Ovary (tissue), 9 donors: Measurements from ENCODE around the gene GARIN5A. TPM values are rescaled to one million over a fixed set of nuclear protein-coding genes. Genes with fewer than 3 reads are reported as not detected.

Experiments used
- DNase-seq, 5 donors: peaks; one replicate each; pipeline ENCODE4 v3.0.0-alpha.2; 2019 to 2020
- H3K27ac ChIP-seq, 2 donors: fragments of 200-600 bp; one replicate each; pipeline versions ENCODE4 v1.5.1 to v1.8.0; 2019 to 2022
- H3K27me3 ChIP-seq: fragments of 200-600 bp; one replicate; pipeline ENCODE4 v1.8.0; 2022
- H3K36me3 ChIP-seq: fragments of 200-600 bp; sonication (generic); one replicate; pipeline ENCODE4 v1.5.1; 2019
- H3K4me1 ChIP-seq: one replicate; pipeline ENCODE4 v1.8.1; 2013; ENCODE audit warnings: mild to moderate bottlenecking, moderate library complexity; ENCODE audit not compliant: insufficient read depth
- H3K4me3 ChIP-seq: fragments of 200-600 bp; sonication (generic); one replicate; pipeline ENCODE4 v1.5.1; 2017
- H3K9me3 ChIP-seq, 2 donors: fragments of 200-600 bp in 1 of 2; sonication (generic) in 1 of 2; one replicate each; pipeline versions ENCODE4 v1.5.1 to v1.8.1; 2013 to 2019; ENCODE audit warnings: mild to moderate bottlenecking in 1 of 2, moderate library complexity in 1 of 2
- CTCF ChIP-seq, 3 donors: fragments of 450-650 bp in 2 of 3; fragments of 200-600 bp in 1 of 3; IDR thresholded peaks; one replicate each; pipeline versions ENCODE4 v1.5.1 to v1.8.0; 2016 to 2022; ENCODE audit warnings: antibody characterized with exemption in 3 of 3, mild to moderate bottlenecking in 1 of 3
- EP300 ChIP-seq: sonication (generic); formaldehyde crosslinking; IDR thresholded peaks from one replicate; pipeline ENCODE4 v1.6.1; 2017; ENCODE audit warnings: antibody characterized with exemption
- POLR2A ChIP-seq: fragments of 450-650 bp; IDR thresholded peaks from one replicate; pipeline ENCODE4 v1.6.1; 2017; ENCODE audit warnings: antibody characterized with exemption, mild to moderate bottlenecking, moderate library complexity
- WGBS, 3 donors: extraction: QIAGEN DNeasy Blood & Tissue Kit in 1 of 3; methylation state at CpG; one replicate each; pipeline versions ENCODE4 v1.1.5 to v1.1.7; 2013 to 2017; 5-methylcytosine and 5-hydroxymethylcytosine counted together
- intact Hi-C, 4 donors: fragments of 100-400 bp; cut with DNase I; formaldehyde crosslinking; loops; one replicate each; pipeline versions ENCODE4 v1.11.0 to v1.15.1; 2022 to 2023
- polyA plus RNA-seq, 2 donors: library from polyadenylated mRNA; stranded (reverse); fragments of 200-250 nt in 1 of 2; fragments of 350-450 nt in 1 of 2; fragmentation: Illumina TruSeq in 1 of 2; extraction: RNeasy Lipid Tissue Mini Kit (QIAGEN cat#74804) in 1 of 2; gene quantifications; one replicate each; pipeline ENCODE4 v1.2.3, GENCODE V29; 2013 to 2014
- total RNA-seq, 7 donors: library from RNA; depleted of rRNA in 2 of 7; stranded (reverse); fragments of >200 nt in 2 of 7; fragmentation: NEBNext Ultra II Directional in 3 of 7; extraction: Animal tissue kit (Norgen Biotek cat#: 25700) in 3 of 7; gene quantifications; one replicate each; pipeline versions ENCODE4 v1.1.0 to v1.2.4, GENCODE V29; 2016 to 2023
- donor health status: DM: no; HTN: no; CAD: no; lungs with moderate emphysema.
- donor health status: DM: no; HTN: no; CAD: no.
- donor health status: Bipolar disorder and iron deficiency.
- donor health status: DM: yes; HTN: yes; CAD: no.
- donor health status: DM: no; HTN: no; CAD: no.
- donor health status: DM: yes; HTN: yes; CAD: no.

Gene GARIN5A
- total and polyA plus RNA-seq, 9 donors = 0.47 to 10.3 (median 3.3) TPM

- 1 to 2% (median 2%) methylated on average over 33 to 40 of the region's 40 CpGs for WGBS, 3 donors
- peak in 2 of 5 donors; percentile 49 to 56 for DNase-seq
- intact Hi-C loops = no loop called here
- no peak for TF ChIP-seq EP300
- no peak for TF ChIP-seq POLR2A
- no peak for TF ChIP-seq CTCF (IDR thresholded peaks at IDR 0.05)
- Histone ChIP-seq H3K27ac (no peak within 1 kb of the TSS), H3K4me3 (peak within 1 kb of the TSS; percentile 40), H3K27me3 (no peaks in the 10 kb centered on the region), H3K4me1 (peaks cover 3% of the 10 kb centered on the region), H3K36me3 (no peaks in the 10 kb centered on the region), H3K9me3 (no peaks in the 10 kb centered on the region)
Measured at GRCh38 chr19:50432221-50433028, 44.2 kb downstream of the GARIN5A start, which contains the start of gene MYBPC2. MYBPC2 (plus strand) TSS chr19:50432892; CDS start chr19:50432954, 62 bp downstream.

- H3K4me3 ChIP-seq = peak overlapping the region; percentile 40
- peaks cover 3% of the 10 kb centered on the region for H3K4me1 ChIP-seq
- peak; percentile 74 to 90 (median 84) for DNase-seq
- H3K27me3 ChIP-seq = no peaks in the 10 kb centered on the region
- WGBS, 3 donors = 1% methylated on average over 44 to 54 of the region's 54 CpGs
- TF ChIP-seq EP300 = no peak
- no peak for TF ChIP-seq POLR2A
- TF ChIP-seq CTCF (IDR thresholded peaks at IDR 0.05) = no peak
- no peak overlapping the region for H3K27ac ChIP-seq
- intact Hi-C loops = no loop called here
- H3K36me3 ChIP-seq = no peaks in the 10 kb centered on the region
- no peaks in the 10 kb centered on the region for H3K9me3 ChIP-seq
Measured at GRCh38 chr19:50431343-50432220, 45.1 kb downstream of the GARIN5A start.

- H3K4me1 ChIP-seq = peaks cover 3% of the 10 kb centered on the region
- WGBS, 3 donors = 35 to 36% (median 36%) methylated on average over 13 of the region's 13 CpGs
- no peaks in the 10 kb centered on the region for H3K9me3 ChIP-seq
- no peak overlapping the region for H3K27ac ChIP-seq
- H3K27me3 ChIP-seq = no peaks in the 10 kb centered on the region
- H3K4me3 ChIP-seq = peak overlapping the region; percentile 40
- intact Hi-C loops = no loop called here
- no peak for TF ChIP-seq CTCF (IDR thresholded peaks at IDR 0.05)
- TF ChIP-seq EP300 = no peak
- no peak for TF ChIP-seq POLR2A
- H3K36me3 ChIP-seq = no peaks in the 10 kb centered on the region
- no peak for DNase-seq
Measured at GRCh38 chr19:50430888-50431342, 45.7 kb downstream of the GARIN5A start.

DNA sequence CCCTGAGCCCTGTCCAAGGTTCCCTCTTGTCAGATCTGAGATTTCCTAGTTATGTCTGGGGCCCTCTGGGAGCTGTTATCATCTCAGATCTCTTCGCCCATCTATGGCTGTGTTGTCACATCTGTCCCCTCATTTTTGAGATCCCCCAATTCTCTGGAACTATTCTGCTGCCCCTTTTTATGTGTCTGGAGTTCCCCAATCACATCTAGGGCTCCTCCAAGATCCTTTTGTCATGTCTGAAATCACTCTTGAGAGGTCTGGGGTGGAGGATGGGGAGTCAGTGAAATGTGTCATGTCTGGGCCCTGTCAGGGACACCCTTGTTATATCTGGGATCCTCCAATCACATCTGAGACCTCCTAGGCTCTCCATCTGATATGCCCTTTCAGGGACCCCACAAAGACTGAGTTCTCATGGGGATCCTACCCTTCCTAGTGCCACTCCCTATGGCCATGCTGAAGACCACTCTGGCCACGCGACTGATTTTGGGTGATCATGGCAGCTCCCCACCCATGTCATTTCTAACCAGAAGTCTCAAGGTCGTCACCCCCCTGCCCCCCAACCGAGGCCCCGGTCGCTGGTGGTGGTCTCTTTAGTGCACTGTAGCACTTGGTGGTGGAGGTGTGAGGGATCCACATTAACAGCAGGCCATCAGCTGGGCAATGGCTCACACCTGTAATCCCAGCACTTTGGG lies 47.7 kb downstream of the GARIN5A start:
- no peak for TF ChIP-seq CTCF (IDR thresholded peaks at IDR 0.05)
- no peak for TF ChIP-seq EP300
- TF ChIP-seq POLR2A = no peak
- Histone ChIP-seq H3K4me3 (no peak overlapping the region), H3K4me1 (peaks cover 3% of the 10 kb centered on the region), H3K27me3 (no peaks in the 10 kb centered on the region), H3K9me3 (no peaks in the 10 kb centered on the region), H3K27ac (no peak overlapping the region), H3K36me3 (no peaks in the 10 kb centered on the region)
- no peak for DNase-seq
- intact Hi-C loops = no loop called here
- WGBS, 3 donors = 75 to 84% (median 77%) methylated on average over 7 of the region's 7 CpGs
